MG63 (cell line): Measurements from ENCODE around the gene SLC1A1. TPM values are rescaled to one million over a fixed set of nuclear protein-coding genes. Genes with fewer than 3 reads are reported as not detected.

Experiments
- DNase-seq: peaks from one replicate; pipeline ENCODE4 v3.0.0-alpha.2; 2020
- H3K27me3 ChIP-seq: fragments of 250-450 bp; sonication (Bioruptor Pico); 2 replicates; pipeline ENCODE4 v1.5.1; 2020; ENCODE audit warnings: mild to moderate bottlenecking, moderate library complexity
- H3K36me3 ChIP-seq: fragments of 250-450 bp; sonication (Bioruptor Pico); 2 replicates; pipeline ENCODE4 v1.5.1; 2020; ENCODE audit warnings: mild to moderate bottlenecking, moderate library complexity
- H3K4me3 ChIP-seq: fragments of 250-450 bp; sonication (Bioruptor Pico); 2 replicates; pipeline ENCODE4 v1.5.1; 2020; ENCODE audit warnings: mild to moderate bottlenecking, moderate library complexity
- H3K9me3 ChIP-seq: fragments of 250-450 bp; sonication (Bioruptor Pico); 2 replicates; pipeline ENCODE4 v1.5.1; 2020; ENCODE audit warnings: mild to moderate bottlenecking, moderate library complexity
- total RNA-seq: library from RNA; depleted of rRNA; stranded (reverse); fragments of >200 nt; shearing (Covaris generic); gene quantifications from 2 replicates; pipeline ENCODE4 v1.2.3, GENCODE V29; 2014; ENCODE audit warnings: low replicate concordance

The SLC1A1 gene
- total RNA-seq, 1 experiment from 2014 or later: 1.3 TPM

DNA sequence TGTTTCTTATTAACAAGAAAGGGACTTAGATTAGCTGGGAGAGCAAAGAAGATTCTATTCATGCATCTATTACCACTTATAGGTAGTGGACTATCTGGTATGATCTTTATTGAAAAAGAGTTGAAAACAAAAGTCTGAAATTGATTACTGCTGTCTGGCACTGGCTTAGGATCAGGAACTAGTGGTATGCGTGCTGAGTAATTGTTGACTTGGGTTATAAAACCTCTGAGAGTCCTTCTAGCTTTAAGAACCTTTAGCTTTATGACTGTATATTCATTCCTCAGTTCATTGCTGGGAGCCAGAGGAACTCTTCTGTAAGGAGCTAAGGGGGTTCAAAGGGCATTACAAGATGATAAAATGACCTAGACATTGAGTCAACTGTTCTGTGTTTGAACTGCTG is 7.6 kb downstream of the SLC1A1 start:
- Histone ChIP-seq H3K36me3 (no peaks in the 10 kb centered on the region), H3K27me3 (no peaks in the 10 kb centered on the region), H3K9me3 (no peaks in the 10 kb centered on the region), H3K4me3 (no peak overlapping the region)
- no peak for DNase-seq

DNA sequence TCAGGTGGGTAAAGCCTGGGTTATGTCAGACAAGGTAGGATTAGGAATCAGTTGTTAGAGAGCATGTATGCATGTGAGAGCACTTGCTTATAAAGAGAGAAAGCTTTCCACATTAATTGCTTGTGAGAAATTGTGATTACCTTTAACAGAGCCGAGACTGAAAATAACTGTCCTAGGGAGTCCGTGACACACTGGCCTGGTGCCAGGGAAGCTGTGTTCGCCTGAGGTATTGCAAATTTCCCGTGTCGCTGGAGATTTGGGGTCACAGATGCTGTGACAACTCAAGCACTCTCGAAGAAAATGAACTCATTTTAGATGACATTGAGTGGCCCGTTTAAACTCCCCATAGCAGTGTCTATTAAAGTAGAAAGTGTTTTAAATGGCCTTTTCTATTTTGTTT is 9.6 kb downstream of the SLC1A1 start:
- Histone ChIP-seq H3K27me3 (no peaks in the 10 kb centered on the region), H3K9me3 (no peaks in the 10 kb centered on the region), H3K4me3 (no peak overlapping the region)

DNA sequence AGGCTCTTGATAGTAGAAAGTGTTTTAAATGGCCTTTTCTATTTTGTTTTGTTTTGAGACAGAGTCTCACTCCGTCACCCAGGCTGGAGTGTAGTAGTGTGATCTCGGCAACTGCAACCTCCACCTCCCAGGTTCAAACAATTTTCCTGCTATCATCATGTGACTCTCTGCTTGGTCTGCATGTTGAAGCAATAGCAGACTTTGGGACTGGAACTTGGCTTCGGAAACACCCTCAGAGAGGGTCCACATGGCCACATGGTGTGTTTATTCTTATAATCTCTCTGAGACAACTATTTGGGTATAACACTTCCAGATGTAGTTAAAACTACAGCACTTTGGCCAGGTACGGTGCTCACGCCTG is 10.9 kb downstream of the SLC1A1 start:
- Histone ChIP-seq H3K36me3 (no peaks in the 10 kb centered on the region), H3K4me3 (no peak overlapping the region), H3K9me3 (no peaks in the 10 kb centered on the region), H3K27me3 (no peaks in the 10 kb centered on the region)
- DNase-seq: no peak

More for the DNA sequence above, 9.6 kb downstream of the SLC1A1 start:
- no peaks in the 10 kb centered on the region for H3K36me3 ChIP-seq
- DNase-seq: no peak

DNA sequence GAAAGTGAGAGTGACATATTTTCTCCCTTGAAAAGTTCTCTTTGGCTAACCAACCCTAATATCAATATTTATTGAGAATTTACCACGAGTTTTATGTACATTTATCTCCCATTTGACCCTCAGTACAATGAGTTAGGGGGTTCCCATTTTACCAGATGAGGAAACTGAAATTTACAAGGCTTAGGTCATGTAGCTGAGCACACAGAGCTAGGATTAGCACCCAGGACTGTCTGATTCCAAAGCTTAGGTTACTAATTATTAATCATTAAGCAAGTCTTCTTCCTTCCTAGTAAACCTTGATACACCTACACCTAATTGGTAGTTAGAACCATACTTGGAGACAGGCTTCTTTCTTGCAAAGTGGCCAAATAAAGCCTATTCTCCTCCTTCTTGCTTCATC is 12.2 kb downstream of the SLC1A1 start:
- H3K9me3 ChIP-seq: no peaks in the 10 kb centered on the region
- H3K4me3 ChIP-seq: no peak overlapping the region
- H3K36me3 ChIP-seq: no peaks in the 10 kb centered on the region
- no peaks in the 10 kb centered on the region for H3K27me3 ChIP-seq
- DNase-seq: no peak

DNA sequence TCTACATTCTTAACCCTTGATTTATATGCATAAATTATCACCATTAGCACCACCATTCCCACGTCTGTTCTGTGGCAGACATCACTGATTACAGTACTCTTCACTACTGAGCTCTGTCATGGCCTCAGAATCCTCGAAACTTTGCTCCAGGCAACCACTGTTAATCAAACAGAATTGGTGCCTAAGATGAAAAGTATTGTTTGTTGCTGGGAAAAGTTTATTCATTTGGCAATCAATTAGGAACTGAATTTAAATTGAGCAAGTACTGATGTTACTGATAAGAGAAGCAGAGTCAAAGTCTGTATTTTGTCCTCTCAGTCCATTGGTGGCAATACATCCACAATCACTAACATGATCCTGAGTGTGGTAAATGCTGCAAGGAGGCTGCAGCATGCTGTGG is 12.8 kb downstream of the SLC1A1 start:
- Histone ChIP-seq H3K27me3 (no peaks in the 10 kb centered on the region), H3K36me3 (no peaks in the 10 kb centered on the region), H3K4me3 (no peak overlapping the region), H3K9me3 (no peaks in the 10 kb centered on the region)
- DNase-seq: no peak

DNA sequence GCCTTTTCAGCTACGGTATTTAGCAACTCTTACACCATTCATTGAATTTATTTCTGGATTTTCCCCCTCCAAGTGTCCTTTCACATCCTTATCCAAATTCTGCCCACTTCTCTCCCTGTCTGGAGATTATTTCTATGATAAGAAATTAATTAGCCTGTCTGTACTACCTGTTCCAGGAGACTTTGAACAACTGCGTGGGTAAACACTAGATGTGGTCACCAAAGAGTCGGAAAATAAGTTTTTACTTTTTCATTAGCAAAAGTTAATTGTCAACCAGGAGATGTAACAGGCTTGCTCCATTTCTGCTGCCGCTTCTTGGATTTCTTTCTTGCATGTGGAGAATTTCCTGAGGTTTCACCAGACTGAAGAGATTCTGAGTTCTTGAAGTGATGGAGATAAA is 14.0 kb downstream of the SLC1A1 start:
- DNase-seq: no peak
- Histone ChIP-seq H3K4me3 (no peak overlapping the region), H3K36me3 (no peaks in the 10 kb centered on the region)

DNA sequence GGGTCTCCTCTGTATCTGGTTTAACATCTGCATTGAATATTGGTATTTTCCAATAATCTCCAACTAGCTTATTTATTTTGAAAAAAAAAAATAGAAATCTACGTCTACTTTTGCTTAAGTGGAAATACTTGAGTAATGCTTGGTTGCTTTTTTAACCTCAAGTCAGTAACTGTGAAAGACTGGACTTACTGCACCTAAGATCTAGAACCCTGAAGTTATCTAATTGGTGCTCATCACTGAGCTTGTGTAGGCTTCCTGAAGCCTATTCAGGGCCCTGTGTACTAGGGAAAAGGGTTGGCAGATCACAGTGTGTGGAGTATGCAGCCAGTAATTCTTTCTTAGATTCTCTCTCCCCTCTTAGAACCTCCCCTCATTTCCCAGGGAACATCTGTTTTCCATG is 16.2 kb downstream of the SLC1A1 start:
- DNase-seq: no peak
- Histone ChIP-seq H3K4me3 (no peak overlapping the region), H3K27me3 (no peaks in the 10 kb centered on the region), H3K36me3 (no peaks in the 10 kb centered on the region), H3K9me3 (no peaks in the 10 kb centered on the region)

More for the DNA sequence above, 14.0 kb downstream of the SLC1A1 start:
- Histone ChIP-seq H3K9me3 (no peaks in the 10 kb centered on the region), H3K27me3 (no peaks in the 10 kb centered on the region)

DNA sequence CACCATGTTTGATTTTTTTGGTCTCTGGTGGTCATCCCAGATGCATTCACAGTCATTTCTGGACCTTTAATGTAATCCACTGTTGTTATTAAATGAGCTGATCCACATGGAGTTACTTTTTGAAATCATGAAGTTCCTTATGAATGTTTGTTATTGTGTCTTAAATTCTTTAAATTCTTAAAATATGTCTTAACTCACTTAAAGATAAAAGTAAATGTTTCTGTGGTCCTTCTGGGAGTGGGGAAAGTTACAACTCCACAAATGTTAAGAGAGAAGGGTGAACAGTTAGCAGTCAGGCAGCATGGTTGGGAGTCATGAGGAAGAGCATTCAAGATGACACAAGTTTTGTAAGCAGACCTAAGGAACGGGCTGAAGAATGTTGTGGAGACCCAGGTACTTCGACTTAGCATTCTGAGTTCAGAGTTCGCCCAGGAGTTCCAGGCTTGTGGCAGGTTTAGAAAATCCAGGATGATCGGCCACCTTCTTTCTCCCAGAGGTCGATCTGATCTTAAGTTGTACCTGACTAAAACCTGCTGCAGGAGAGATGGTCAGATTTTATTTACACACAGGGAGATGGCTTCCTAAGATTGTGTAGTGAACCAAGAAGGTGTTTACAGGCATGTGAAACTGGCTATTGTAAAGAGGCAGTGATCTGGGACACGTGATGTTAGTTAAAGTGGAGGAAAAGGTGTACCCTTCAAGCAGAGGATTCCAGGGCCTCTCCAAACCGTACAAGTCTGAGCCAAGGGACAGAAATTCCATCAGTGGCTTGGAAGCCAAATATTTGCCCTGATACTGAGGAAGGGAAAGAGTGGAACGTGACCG is 17.2 kb downstream of the SLC1A1 start:
- DNase-seq: no peak
- no peaks in the 10 kb centered on the region for H3K9me3 ChIP-seq
- H3K4me3 ChIP-seq: no peak overlapping the region
- H3K36me3 ChIP-seq: no peaks in the 10 kb centered on the region
- no peaks in the 10 kb centered on the region for H3K27me3 ChIP-seq

DNA sequence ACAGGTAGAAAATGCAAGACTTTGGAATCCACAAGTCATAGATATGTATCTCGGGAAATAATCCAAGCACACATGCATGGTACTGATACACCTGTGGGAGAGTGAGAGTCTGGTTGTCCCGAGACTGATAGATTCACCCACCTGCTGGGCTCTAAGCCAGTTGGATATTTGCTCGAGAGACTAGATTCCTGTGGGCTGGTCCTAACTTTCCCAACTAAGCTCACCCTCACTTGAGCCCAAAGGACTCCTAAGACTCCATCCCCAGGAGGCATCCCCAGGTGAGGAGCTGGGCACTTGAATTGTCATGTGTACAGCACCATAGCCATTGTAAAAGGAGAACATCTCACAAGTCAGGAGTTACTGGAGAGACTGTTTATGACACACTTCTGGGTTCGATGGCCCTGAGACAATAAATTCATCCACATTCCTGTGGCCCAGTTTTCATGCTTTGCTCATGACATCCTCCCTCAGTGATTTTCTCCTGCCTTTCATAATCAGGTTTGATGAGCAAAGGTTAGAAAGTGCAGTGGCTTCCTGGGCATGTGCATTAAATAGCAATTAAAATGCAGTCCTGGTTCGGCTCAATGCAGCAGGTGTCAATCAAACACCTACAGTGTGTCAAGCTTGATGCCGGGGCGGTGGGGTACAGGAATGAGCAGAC is 18.1 kb downstream of the SLC1A1 start:
- Histone ChIP-seq H3K4me3 (no peak overlapping the region), H3K27me3 (no peaks in the 10 kb centered on the region), H3K36me3 (no peaks in the 10 kb centered on the region), H3K9me3 (no peaks in the 10 kb centered on the region)
- DNase-seq: no peak

DNA sequence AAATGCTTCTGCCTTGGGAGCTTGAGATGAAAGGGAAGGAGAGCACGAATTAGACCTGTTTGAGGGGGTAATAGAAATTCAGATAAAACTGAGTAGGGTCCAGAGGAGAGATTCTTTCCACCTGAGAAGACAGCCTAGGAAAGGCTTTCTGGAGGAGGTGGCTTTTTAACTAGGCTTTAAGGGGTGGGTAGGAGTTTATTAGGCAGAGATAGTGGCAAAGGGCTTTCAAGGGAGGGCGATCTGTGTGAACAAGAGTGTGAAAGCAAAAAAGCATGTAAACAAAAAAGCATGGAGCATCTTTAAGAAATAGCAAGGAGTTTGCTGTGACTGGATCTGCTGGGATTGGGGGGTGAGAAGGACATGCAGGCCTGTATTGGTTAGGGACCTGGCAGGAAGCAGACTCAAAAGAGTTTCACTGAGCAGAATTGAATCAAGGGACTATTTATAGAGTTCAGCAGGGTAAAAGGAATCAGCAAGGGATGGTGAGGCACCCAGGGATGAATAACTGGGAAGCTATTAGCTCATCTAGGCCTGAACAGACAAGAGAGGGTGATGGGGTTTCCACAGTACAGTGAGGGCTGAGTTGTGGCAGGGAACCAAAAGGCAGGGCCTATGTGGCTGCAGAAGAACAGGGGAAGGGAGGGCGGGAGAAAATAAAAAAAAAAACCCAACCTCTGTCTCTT is 18.8 kb downstream of the SLC1A1 start:
- Histone ChIP-seq H3K4me3 (no peak overlapping the region), H3K27me3 (no peaks in the 10 kb centered on the region), H3K36me3 (no peaks in the 10 kb centered on the region), H3K9me3 (no peaks in the 10 kb centered on the region)
- DNase-seq: no peak

DNA sequence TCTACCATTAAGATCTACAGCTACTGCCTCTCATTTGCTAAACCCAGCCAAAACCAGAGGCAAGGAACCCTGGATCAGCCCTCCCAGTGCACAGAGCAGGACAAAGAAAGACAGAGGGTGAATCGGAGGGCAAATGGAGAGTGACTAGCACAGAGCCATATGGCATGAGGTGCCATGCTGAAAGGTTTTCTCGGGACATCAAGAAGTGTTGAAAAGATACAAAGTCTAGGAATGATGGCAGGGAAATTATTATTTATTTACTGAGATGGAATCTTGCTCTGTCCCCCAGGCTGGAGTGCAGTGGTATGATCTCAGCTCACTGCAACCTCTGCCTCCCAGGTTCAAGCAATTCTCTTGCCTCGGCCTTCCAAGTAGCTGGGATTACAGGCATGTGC is 19.3 kb downstream of the SLC1A1 start:
- H3K36me3 ChIP-seq: no peaks in the 10 kb centered on the region
- no peak overlapping the region for H3K4me3 ChIP-seq

DNA sequence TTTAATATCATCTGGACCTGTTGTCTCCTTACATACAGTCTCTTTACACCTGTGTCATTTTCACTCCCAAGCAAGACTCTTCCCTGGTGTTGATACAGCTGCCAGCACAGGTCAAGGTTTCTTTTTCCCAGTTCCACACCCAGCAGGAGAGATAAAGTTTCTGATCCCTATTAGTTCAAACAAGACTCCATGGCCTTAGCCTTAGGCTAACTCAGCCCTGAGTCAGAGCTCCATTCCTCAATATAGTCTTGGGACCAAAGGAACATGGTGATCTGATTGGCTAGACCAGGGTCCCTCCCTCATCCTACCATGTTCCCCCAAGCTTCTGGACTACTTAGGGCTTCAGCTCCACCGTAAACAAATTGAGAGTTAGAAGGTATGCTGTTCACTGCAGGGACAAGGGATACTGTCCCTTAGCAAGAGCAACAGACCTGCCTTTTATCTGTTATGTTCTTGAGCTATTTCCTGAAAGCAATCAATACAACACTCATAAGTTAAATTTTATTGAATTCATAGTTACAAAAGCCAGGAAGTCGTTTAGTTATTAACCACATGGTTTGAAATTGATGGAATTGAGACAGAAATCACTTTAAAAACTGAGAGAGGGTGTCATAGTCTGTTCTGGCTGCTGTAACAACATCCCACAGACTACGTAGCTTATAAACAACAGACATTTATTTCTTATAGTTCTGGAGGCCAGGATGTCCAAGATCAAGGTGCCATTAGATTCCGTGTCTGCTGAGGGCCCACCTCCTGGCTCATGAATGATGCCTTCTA is 20.5 kb downstream of the SLC1A1 start:
- H3K27me3 ChIP-seq: no peaks in the 10 kb centered on the region
- DNase-seq: no peak
- H3K36me3 ChIP-seq: no peaks in the 10 kb centered on the region
- no peaks in the 10 kb centered on the region for H3K9me3 ChIP-seq
- H3K4me3 ChIP-seq: no peak overlapping the region

More for the DNA sequence above, 19.3 kb downstream of the SLC1A1 start:
- Histone ChIP-seq H3K27me3 (no peaks in the 10 kb centered on the region), H3K9me3 (no peaks in the 10 kb centered on the region)
- no peak for DNase-seq

DNA sequence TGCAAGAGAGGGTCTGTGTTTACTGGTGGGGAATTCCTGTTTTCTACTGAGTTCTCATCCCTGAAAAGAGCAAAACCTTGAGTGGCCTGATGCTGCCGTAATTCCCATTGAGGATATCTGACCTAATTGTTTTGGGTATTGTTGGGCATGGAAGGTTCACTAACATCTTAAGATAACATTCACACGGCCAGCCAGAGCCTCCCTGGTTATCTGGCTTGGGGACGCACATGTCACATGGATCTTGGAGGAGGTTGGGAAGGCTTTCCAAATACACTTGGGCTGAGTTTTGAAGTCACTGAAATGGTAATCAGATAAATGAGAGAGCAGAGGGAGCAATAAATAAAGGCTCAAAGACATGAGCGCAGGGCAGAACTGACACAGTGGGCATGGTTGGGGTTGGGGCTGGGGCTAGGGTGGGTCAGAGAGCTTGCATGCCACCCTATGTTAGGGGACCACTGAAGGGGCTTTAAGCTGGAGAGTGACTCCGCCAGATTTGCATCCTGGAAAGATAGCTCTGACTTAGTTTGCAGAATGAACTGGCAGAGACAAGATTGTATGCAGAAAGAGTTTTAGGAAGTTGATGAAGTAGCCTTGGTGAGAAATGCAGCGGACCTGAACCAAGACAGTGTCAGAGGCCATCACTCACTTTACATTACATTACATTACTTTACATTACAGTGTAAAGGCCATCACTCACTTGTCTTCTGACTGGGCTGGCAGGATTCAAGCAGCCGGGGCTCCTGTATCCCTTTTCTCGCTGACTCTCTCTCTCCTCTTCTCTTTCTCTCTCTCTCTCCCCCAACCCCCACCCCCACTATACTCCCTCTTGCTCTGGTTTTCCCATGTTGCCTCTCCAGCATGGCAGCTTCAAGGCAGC is 24.2 kb downstream of the SLC1A1 start:
- Histone ChIP-seq H3K27me3 (no peaks in the 10 kb centered on the region), H3K9me3 (no peaks in the 10 kb centered on the region), H3K36me3 (no peaks in the 10 kb centered on the region), H3K4me3 (no peak overlapping the region)
- DNase-seq: no peak

DNA sequence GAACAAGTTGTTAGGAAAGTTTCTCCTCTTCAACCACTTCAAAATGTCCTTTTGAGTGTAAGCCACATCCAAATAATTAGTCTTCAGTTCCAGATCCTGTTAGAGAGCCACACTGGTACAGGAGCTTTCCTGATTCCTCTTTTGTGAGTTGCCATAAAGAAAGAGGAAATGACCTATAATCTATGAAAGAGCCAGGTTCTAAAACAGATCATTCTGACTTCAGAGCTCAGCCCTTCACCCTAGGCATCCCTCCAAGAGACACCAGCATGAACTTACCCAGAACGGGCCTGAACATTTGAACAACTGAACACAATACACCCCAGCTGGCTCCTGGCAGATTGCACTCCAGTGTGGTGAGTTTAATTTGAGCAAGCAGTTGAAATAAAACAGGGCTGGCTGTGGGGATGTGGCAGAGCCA is 25.7 kb downstream of the SLC1A1 start:
- DNase-seq: peak; percentile 36

DNA sequence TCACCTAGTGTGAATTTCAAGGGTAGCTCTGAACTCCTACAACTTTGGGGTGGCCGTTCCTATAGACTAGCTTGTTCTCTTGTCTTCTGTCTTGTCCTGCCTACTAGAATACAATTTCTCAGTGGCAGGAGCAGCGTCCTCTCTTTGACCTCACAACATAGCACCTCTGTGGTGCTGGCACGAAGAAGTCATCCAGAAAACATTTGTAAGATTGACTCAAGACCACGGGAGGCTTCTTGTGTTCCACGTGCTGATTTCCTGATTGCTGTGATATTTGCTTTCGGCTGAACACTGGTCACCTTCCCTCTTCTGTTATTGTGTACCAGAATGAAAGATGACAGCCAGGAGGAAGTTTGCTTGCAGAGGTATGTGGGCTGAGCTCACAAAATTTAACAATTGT is 27.0 kb downstream of the SLC1A1 start:
- Histone ChIP-seq H3K36me3 (no peaks in the 10 kb centered on the region), H3K4me3 (no peak overlapping the region), H3K27me3 (no peaks in the 10 kb centered on the region), H3K9me3 (no peaks in the 10 kb centered on the region)
- no peak for DNase-seq

More for the DNA sequence above, 25.7 kb downstream of the SLC1A1 start:
- H3K9me3 ChIP-seq: no peaks in the 10 kb centered on the region
- no peak overlapping the region for H3K4me3 ChIP-seq
- H3K27me3 ChIP-seq: no peaks in the 10 kb centered on the region
- H3K36me3 ChIP-seq: no peaks in the 10 kb centered on the region

DNA sequence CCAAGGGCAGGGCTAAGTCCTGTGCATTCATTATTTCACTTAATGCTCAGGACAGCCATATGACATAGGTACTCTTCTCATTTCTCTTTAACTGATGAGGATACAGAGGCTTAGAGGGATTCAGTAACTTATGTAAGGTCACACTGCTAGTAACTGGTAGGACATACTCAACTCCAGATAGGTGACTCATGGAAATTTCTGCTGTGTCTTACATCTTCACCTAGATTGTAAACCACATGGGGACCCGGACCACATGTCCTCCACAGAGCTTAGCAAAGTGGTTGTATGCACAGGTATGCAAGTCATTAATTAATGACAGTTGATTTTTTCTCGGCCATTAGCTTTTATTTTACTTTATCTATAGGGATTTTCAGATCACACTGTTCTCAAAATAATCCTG is 29.3 kb downstream of the SLC1A1 start:
- Histone ChIP-seq H3K36me3 (no peaks in the 10 kb centered on the region), H3K9me3 (no peaks in the 10 kb centered on the region), H3K4me3 (no peak overlapping the region), H3K27me3 (no peaks in the 10 kb centered on the region)
- DNase-seq: no peak
